ENCODE data around the gene ZBED2.

ZBED2 gene

DNA sequence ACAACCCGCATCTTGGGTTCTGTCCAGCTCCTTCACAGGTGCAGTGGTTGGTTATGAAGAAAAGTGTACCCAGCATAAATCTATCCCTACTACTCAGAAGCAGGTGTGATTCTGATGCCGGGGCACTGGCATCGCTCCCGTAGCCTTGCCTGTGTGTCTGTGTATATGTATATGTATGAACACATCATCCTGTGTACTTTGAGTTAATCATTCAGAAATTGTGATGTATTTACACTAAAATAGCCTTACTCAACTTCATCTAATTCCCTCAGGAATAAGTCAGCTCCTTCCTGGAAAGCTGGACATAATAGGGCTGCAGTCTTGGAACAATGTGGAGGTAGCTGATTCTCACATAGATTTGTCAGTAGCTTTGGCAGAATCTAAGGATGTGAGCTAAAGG lies 6.7 kb upstream of the ZBED2 start:
- DNase-seq: no peak

DNA sequence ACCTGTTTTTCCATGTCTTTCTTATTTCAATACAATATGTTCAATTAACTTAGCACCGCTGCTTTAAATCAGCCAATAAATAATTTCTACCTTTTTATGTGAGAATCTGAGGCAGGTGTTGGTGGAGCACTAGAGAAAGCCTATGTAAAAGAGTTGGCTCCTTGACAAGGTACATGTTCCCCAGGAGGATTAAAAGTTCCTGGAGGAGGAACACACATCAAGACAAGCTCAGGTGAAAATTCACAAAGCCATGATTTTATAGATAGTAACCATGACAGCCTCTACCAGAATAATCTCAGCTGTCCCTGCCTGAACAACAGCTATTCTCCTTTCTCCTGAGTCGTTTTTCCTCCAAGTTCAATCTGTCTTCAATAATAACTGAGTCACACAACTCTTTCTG lies 3.4 kb upstream of the ZBED2 start:
- DNase-seq: no peak

DNA sequence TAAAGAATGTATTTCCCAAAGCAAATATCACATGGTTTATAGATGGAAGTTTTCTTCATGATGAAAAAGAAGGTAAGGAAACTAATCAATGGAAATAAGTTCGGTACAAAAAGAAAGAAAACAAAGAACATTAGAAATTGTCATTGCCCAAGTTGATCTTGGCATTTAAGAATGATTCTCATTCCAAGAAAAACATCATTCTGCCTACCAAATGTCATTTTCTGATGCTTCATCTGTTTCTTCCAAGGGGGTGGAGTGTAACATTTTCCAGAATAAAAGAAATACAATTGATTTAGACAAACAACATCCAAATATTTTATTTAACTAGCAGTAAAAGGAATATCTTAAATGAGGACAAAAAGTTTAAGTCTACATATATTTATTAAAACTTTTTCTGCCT lies 3.0 kb upstream of the ZBED2 start:
- DNase-seq: no peak

DNA sequence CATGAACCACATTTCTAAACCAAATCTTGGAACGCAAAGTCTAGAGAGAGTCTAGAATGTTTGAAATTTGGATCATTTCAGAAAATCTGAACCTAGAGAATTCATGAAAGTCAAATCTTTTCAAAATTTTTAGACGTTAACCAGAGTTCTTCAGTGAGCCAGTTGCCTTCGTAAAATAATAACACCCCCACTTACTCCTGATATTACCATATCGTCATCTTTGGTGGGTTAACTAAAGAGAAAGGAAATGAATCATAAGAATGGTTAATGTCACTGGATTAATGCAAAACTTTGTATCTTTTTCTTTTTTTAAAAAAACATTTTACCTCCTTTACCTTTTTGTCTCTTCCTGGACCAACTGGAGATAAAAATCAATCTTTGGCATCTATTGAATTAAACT lies 1.2 kb upstream of the ZBED2 start:
- no peak for DNase-seq

DNA sequence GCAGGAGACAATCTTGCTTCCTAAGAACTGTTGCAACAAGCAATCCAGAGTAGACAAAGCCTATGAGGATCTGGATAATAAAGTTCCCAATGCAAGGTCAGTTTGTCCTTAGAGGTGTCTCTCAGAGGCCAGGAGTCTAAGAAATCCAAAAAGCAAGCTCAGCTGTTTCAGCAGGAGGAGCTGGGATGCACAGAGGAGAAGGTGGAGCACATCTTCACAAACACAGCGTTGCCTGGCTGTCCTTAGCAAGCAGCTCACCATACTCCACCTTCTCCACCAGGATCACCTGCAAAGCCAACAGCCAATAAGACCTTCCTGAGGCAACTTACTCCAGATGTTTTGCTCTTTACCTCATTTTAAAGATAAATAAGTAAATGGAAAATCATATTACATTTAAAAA lies 365 bp downstream of the ZBED2 start:
- no peak for DNase-seq

DNA sequence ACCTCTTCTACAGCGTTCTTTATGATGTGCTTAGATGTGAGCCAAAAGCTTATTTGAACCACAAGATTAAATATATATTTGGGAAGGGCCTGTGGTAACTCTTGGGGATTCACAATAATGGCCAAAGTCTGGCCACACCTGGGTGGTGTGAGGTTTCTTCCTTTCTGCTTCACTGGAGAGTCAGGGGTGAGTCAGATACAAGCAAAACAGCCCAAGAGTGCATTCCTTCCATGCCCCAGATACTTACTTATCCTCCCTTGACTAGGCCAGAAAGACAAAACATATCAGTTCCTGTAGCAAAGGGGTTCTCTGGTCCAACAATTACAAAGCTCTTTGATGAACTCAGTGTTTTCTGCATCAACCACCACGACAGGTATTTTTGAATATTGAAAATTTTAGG lies 941 bp downstream of the ZBED2 start:
- DNase-seq: no peak

DNA sequence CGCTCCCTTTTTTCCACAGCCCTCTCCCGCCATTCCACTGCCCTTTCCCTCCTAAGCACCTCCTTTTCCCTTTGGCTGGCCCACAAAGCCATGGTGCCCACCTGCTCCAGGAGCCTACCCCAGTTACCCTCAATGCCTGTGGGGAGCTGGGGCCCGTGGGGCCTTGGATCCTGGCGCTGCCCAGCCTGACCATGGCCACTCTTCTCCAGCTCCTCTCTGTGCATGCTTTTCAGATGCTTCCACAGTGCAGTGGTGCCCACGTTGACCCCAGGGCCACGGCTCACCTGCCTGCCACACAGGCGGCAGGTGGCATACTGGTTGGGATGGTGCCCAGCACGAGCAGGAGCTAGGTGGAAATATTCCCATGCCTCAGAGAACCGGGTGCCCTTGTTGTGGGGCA lies 1.5 kb downstream of the ZBED2 start:
- DNase-seq: no peak

DNA sequence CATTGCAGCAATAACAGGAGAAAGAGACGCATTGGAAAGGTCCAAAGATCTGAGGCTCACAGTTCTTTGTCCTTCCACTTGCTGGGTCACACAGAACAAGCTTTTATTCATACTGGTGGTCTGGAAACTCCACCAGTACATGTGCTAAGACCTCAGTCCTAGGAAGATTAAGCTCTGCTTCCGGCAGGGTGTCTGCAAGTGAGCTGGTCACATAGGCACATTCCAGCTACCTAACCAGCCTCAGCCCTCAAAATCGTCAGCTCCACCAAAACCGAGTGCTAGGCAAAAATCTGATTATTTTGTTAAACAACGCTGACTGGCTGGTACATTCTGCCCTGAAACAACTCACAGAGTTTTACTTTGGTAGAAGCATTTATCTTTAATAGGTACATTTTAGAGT lies 2.2 kb downstream of the ZBED2 start:
- DNase-seq: no peak

DNA sequence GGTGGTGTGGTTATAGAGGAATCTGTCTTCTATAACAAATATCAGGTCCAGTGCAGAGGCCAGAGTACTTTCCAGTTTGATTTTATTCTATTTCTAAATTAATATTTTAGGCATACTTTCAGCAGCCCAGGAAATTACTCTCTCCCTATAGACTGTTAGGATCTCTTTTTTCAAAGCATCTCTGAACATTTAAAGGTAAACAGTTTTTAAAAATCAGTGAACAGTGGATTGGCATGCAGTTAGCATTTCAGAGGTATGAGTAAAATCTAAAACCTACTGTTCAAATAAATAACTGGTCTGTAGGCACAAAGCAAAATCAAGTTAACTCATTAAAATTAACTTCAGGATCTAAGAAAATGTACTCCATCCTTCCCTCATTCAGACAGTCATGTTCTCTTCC lies 3.0 kb downstream of the ZBED2 start:
- DNase-seq: no peak

DNA sequence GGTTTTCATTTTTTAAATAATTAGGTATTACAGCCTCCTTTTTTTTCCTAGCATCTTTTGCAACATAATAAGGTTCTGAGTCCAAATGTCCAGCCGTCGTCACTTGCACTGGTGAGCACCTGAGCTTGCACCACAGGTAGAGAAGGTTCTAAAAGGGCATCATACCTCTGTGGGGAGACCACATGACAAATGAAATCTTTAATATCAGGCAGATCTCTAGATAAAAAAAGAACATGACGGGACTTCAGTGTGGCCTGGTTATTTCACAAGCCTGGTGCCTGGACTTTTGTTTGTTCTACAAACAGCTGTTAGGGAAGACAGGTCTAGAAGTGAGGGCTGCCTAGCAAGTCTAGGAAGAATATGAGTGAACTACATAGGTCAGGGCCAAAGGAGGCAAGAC lies 3.6 kb downstream of the ZBED2 start:
- DNase-seq: no peak

DNA sequence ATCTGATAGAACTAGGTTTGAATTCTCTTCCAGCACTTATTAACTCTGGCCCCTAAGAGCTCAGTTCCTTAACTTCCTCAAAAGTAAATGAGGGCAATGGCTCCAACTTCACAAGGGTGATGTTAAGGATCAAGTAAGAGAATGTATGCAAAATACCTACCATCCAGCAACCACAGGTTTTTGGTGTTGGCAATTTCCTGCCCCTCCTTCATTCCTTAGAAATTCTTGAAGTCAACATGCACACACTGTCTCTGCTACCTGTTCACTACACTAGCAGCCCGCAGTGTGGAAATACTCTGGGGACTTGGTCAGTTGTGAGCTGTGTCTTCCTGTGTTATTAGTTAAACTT lies 5.0 kb downstream of the ZBED2 start:
- DNase-seq: no peak

DNA sequence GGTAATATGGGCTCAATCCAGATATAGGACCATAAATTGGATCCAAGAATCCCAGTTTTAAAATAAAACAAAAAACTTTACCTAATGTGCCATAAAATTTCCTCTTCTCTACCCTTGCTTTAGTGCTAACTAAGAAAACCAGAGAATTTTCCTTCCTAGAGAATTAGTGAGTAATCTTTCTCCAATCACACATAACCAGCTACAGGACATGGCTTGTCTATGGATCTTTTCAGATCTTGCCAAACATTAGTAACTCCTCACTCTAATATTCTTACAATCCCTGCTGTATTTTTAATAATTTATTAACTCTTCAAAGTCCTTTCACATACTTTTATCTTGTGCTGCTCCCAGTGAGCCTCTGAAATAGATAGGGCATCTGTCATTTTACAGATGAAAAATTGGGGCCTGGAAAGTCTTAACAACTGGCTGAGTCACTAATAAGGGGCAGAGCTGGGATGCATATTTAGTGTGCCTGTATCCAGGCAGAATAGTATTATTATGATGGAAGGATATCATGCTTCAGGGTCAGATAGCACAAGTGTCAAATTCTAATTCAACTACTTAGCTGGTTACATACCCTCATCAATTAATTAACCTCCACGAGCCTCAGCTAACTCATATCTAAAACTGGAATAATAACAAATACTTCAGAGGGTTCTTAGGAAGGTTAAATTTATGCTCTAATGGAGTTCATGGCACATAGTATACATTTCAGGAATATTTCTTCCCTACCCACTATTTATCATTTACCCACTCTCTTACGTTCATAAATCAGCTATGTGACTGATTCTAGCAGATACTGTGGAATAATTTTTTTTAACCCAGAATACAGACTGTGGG lies 5.6 kb downstream of the ZBED2 start:
- DNase-seq: no peak

DNA sequence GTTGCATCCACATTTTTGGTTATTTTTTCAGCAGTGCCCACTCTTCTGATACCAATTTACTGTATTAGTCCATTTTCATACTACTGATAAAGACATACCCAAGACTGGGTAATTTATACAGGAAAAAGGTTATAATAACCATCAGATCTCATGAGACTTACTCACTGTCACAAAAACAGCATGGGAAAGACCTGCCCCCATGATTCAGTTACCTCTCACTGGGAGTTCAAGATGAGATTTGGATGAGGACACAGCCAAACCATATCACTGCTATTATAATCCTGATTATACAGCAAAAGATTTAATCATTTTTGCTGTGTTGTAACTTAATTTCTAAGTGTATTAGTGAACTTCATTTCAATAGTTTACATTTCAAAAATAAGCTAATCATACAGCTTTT lies 6.6 kb downstream of the ZBED2 start:
- no peak for DNase-seq

DNA sequence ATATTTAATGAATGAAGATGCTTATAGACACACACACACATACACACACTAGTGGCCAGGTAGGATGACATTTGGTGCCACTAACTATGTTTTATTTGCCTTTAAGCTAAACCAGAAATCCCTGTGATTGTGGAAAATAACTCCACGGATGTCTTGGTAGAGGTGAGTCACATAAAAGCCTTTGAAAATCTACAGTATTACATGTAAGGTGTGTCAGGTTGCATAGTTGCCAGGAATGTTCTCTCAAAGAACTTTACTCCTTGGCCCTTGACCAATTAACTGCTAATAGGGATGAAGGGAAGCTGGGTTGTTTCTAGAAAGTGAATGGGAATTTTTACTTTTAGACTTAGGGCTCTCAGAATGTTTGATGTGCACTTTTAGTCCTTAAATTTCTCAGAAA lies 9.9 kb downstream of the ZBED2 start:
- DNase-seq: no peak

DNA sequence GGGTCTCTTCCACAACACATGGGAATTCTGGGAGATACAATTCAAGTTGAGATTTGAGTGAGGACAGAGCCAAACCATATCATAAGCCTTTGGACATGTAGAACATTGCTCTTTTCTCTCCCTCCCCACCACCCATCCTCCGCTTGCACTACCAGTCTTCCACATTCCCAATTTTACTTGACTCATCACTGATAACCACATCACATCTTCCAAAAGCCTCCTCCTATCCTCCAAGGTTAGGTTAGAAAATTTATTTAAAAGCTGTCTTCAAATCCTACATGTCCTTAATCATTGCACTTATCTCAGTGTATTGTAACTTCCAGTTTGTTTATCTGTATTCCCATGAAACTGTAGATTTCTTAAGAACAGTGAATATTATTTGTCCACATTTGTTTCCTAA lies 10.4 kb downstream of the ZBED2 start:
- no peak for DNase-seq

DNA sequence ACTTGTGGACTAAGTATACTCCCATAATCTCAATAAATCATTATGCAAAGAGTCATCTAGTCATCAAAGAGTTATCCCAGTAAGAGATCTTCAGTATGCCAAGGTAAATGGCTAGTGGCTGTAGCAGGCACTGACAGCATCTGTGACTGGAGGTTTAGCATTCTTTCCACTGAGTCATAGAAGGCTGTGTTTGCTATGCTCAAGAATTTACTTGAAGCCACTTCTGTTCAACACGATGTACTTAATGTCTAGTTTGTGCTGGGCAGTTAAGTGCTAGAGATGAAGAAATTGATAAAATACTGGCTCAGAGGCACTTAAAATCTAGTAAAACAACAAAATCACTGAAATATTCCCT lies 13.0 kb downstream of the ZBED2 start:
- no peak for DNase-seq

DNA sequence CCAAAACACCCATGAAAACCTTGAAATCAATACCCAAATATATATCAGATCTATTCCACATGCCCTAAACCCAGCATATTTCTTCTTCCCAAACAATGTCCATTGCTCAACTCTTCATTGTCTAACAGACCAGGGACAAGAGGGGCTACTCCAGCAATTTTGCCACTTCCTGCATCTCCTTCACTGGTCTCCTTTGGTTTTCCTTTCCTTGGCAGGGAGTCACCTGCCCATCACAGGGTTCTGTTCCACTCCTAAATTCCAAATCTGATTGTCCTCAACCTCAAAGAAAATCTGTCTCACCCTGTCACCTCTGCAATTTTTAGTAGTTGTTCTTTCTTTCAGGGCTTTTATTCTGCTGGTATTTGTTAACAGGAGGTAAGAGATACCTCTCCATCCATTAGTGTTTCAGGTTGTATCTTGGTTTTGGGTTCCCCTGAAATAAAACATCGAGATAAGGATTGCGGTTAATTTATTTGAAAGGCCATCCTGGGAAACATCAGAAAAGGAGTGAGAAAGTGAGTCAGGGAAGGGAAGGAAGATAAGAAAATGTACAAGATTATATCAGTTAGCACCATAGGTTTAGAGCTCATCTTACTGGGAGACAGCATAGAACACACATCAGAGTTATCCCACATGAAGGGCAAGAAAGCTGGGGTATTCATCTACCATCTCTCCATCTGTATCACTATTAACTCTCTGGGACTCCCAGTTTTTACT lies 13.6 kb downstream of the ZBED2 start:
- DNase-seq: no peak

DNA sequence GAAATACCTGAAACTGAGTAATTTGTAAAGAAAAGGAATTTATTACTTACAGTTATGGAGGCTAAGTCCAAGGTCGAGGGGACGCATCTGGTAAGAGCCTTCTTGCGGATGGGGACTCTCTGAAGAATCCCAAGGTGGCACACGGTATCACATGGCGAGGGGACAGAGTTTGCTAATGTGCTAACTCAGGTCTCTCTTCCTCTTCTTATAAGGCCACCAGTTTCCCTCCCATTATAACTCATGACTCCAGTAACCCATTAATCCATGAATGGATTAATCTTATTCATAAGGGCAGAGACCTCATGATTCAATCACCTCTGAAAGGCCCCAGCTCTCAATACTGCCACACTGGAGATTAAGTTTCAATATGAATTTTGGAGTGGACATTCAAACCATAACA lies 15.7 kb downstream of the ZBED2 start:
- DNase-seq: no peak

DNA sequence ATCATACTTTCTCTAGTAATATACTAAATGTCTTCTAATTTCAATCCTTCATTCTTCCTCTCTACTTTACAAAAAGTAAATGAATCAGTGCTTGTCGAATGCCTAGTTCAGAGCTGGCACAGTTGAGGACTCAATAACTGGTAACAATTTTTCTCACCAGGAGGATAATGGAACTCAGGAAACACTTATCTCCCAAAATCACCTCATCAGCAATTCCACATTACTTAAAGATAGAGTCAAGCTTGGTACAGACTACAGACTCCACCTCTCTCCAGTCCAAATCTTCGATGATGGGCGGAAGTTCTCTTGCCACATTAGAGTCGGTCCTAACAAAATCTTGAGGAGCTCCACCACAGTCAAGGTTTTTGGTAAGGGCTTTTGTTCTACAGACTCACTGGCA lies 16.3 kb downstream of the ZBED2 start:
- no peak for DNase-seq

DNA sequence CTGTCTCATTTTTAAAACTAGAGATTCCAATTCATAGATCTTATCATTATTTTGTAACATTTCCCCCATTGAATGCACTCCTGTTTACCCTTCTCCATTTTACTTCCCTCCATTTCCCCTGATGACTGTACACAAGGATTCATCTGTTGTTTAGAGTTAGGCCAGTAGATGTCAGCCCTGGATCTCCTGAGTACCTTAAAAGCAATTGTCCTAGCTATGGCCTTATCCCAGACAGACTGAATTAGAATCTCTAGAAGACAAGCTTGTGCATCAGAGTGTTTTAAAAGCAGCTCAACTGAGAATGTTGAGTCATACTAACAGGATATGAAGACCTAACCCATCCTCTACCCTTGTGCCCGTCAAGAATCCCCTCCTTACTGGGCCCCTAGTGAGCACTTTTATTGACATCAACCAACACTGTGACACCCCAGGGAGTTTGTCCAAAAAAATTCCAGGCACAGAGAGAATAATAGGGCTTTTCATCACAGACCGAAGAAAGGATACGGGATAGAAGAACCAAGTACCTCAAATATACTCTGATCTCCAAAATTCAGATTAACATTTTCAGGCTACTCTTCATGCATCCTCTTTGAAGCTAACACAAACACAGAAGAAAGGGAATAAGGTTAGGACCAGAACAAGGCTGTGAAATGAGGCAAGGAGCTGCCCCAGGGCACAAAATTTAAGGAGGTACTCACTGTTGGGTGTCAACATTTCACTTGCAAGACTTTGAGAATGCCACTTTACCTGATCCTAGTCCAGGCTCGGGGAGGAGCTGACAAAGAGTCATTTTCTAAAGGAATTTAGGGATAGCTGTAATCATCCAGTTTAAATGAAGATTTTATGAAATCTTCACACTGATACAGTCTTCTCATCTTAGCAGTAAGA lies 17.1 kb downstream of the ZBED2 start:
- DNase-seq: peak in 1 of 2 donors; percentile 19

DNA sequence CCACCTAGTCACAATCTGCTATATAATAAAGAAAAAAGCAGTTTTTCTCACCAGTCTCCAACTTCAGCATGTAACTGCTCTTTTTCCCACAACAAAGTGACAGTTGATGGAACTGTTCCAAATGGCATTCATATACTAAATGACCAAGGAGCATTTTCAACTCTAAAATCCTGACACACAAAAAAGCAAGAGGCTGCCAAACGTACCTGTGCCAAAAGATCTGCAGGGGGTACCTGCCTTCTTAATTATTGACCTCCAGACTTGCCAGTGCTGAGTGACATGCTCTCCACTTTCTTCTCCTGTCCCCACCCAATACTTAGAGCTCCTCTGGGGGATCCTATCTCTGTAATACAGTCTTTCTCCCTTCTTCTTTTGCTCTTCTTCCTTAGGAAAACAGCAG lies 18.0 kb downstream of the ZBED2 start:
- no peak for DNase-seq

DNA sequence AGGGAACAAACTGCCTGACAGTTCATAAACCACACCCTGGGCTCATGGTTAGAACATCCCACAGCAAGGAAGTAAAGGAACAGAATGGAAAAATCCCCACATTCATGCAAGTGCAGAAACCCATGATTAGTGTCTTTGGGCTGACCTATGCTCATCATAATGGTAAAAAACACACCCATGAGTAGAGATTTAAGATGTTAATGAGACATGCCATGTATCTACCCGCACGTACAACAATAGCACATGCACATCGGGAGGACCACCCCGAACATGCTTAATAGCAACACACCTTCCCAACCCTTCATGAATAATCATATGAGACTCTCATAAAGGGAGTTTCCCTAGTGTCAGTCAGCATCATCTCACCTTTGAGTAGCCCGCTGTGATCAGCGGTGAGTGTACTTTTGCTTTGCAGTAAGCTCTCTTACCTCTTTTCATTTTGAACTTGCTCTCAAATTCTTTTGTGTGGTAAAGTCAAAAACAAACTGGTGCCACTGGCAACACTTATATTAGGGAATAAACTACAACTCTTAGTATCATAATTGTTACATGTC lies 23.2 kb downstream of the ZBED2 start:
- no peak for DNase-seq

DNA sequence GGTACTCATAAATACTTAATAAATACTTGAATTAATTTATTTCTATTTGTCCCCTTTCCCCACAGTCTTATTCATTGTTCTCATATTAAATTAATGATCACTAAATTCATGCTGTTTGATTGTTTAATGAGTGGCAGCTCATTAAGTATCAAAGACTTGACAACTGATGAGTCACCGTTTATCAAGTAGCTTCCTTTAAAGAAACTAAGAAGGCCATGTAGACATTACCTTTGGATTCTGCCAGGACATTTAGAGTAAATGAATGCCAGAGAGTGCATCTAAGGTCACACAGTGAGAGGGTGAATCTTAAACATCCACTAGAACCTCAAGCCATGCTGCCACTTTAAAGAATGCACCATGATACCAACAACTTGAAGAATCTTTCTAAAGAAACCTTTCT lies 23.9 kb downstream of the ZBED2 start:
- DNase-seq: no peak

Data from inflammatory macrophage treated with lipopolysaccharide for 1 hour (primary cell).